Stomach (tissue), 4 donors: ENCODE measurements around the gene ESR2.

Experiments
- POLR2A ChIP-seq, 4 donors: fragments of 450-650 bp; IDR thresholded peaks; one replicate each; pipeline ENCODE4 v1.6.1; 2016; ENCODE audit warnings: antibody characterized with exemption in 4 of 4, control low read depth in 2 of 4, mild to moderate bottlenecking in 1 of 4, moderate library complexity in 1 of 4
- TF ChIP-seq, protein P1 (sequence below), 7 experiments: fragments of 450-650 bp in 4 of 7; fragments of 200-600 bp in 3 of 7; sonication (generic) in 3 of 7; IDR thresholded peaks; one replicate each; pipeline ENCODE4 v1.5.1; 2016 to 2019; ENCODE audit warnings: antibody characterized with exemption in 7 of 7, control low read depth in 2 of 7, mild to moderate bottlenecking in 1 of 7

DNA sequence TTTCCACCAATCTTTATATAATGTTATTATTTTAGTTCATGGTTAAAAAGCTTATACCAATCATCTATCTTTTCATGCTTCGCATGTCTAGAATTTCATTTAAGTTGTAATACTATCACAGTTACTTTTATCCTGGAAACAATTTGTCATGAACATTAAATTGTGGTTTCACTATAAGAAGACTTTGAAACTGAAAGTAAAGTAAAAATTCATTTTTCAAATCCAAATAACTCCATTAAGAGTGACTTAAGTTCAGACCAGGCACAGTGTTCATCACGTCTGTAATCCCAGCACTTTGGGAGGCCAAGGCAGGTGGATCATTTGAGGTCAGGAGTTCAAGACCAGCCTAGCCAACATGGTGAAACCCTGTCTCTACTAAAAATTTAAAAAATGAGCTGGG, 12.4 kb downstream of the ESR2 start:
- TF ChIP-seq, protein P1, sequence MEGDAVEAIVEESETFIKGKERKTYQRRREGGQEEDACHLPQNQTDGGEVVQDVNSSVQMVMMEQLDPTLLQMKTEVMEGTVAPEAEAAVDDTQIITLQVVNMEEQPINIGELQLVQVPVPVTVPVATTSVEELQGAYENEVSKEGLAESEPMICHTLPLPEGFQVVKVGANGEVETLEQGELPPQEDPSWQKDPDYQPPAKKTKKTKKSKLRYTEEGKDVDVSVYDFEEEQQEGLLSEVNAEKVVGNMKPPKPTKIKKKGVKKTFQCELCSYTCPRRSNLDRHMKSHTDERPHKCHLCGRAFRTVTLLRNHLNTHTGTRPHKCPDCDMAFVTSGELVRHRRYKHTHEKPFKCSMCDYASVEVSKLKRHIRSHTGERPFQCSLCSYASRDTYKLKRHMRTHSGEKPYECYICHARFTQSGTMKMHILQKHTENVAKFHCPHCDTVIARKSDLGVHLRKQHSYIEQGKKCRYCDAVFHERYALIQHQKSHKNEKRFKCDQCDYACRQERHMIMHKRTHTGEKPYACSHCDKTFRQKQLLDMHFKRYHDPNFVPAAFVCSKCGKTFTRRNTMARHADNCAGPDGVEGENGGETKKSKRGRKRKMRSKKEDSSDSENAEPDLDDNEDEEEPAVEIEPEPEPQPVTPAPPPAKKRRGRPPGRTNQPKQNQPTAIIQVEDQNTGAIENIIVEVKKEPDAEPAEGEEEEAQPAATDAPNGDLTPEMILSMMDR (IDR thresholded peaks at IDR 0.05) = no peak
- no peak for TF ChIP-seq POLR2A (IDR thresholded peaks at IDR 0.05)
